ENCODE data around the gene LPAR6. TPM values are rescaled to one million over a fixed set of nuclear protein-coding genes. Genes with fewer than 3 reads are reported as not detected.

The LPAR6 gene
- total and polyA plus RNA-seq, 2 of the 13 experiments (the other 11 are each of a cell fraction or from before 2014, with no cell fraction given) = 24.4 to 149 TPM

- ChIA-PET POLR2A (no interaction called here), CTCF (ENCODE audit: low intra/inter-chr PET ratio, low total read pairs) (no interaction called here)
- BruUV-seq (replicated peaks) = no TSS peak
- no peak for DNase-seq (ENCODE audit: low spot score)
- Histone ChIP-seq H3K27ac (ENCODE audit: extremely low read length, insufficient read depth, low read length) (no peak overlapping the region), H3K27me3 (ENCODE audit: control insufficient read depth in 1 of 2, insufficient read depth in 2 of 2, low read length in 2 of 2) (no peaks in the 10 kb centered on the region), H3K79me2 (ENCODE audit: insufficient read depth, low read length) (no peaks in the 10 kb centered on the region), H3K4me3 (replicated peaks in 1 of 3; ENCODE audit: insufficient read depth in 1 of 3, low read depth in 2 of 3, low read length in 3 of 3) (no peak overlapping the region), H4K20me1 (ENCODE audit: insufficient read depth, low read length) (no peaks in the 10 kb centered on the region), H3K9me3 (ENCODE audit: low read length) (no peaks in the 10 kb centered on the region), H3K36me3 (replicated peaks in 1 of 2; ENCODE audit: control insufficient read depth in 1 of 2, insufficient read depth in 2 of 2, low read length in 2 of 2) (no peaks in the 10 kb centered on the region), H2AFZ (ENCODE audit: low read length) (no peak overlapping the region), H3K4me2 (ENCODE audit: low read depth, low read length) (no peak overlapping the region), H3K9ac (ENCODE audit: insufficient read depth, low read depth, low read length) (no peak overlapping the region), H3K4me1 (ENCODE audit: insufficient read depth, low read length) (peaks cover 13% of the 10 kb centered on the region)
- no peak for ATAC-seq
- no peak for TF ChIP-seq GABPA (IDR thresholded peaks at IDR 0.05; ENCODE audit: low read depth, low read length)
- TF ChIP-seq GABPA (CRISPR knock-in tag; IDR thresholded peaks at IDR 0.05; ENCODE audit: low read depth) = no peak
- TF ChIP-seq MATR3 (CRISPR knock-in tag; IDR thresholded peaks at IDR 0.05) = no peak
- TF ChIP-seq ZNF318 (CRISPR knock-in tag; IDR thresholded peaks at IDR 0.05) = no peak
- no peak for TF ChIP-seq ZBTB21 (CRISPR knock-in tag; IDR thresholded peaks at IDR 0.05)
- no peak for TF ChIP-seq PREB (CRISPR knock-in tag; IDR thresholded peaks at IDR 0.05)
- no peak for TF ChIP-seq USF2 (IDR thresholded peaks at IDR 0.05; ENCODE audit: low read depth, low read length)
- TF ChIP-seq USF2 (CRISPR knock-in tag; IDR thresholded peaks at IDR 0.05; ENCODE audit: borderline replicate concordance) = no peak
- TF ChIP-seq ZBTB2 (CRISPR knock-in tag; IDR thresholded peaks at IDR 0.05; ENCODE audit: low read depth) = no peak
- TF ChIP-seq ZNF607 (CRISPR knock-in tag; IDR thresholded peaks at IDR 0.05; ENCODE audit: borderline replicate concordance) = no peak
- intact Hi-C loops (cut with micrococcal nuclease; ENCODE audit: unreplicated experiment) (no loop called here), in situ Hi-C loops (cut with HindIII; ENCODE audit: extremely low pct_ligation_motif_present, low pct_unique_long_range_greater_than_20kb) (no loop called here)
- WGBS (ENCODE audit: low lambda C conversion rate) = 96% methylated on average over 3 of the region's 3 CpGs
- no peak for FAIRE-seq
Observed at GRCh38 chr13:48437371-48437770, 24.5 kb upstream of the LPAR6 start.

All from HepG2 (cell line).